Anterior cingulate cortex (tissue), 58 donors: Measurements from ENCODE around the gene INAVA.
A peak's percentile ranks its signal among the peaks of the same experiment; 100 is the strongest.
"Not testable (repeated sequence)": the region's sequence is repeated elsewhere in the genome, so short reads cannot be mapped to it uniquely, and the experiment has no call there.

Source experiments
- DNase-seq, 58 donors: peaks; one replicate each; lab custom pipeline; 2025; lab: John Stamatoyannopoulos, UW

INAVA gene

GRCh38 chr1:200959411-200959921, 64.8 kb downstream of the INAVA start:
- peak in 7 of 58 donors; percentile 2 to 53 (median 25) for DNase-seq

- DNase-seq, result no peak
Observed at GRCh38 chr1:200960236-200960947, 65.7 kb downstream of the INAVA start.

- DNase-seq, result no peak
Observed at GRCh38 chr1:200960948-200961340, 66.2 kb downstream of the INAVA start.

GRCh38 chr1:200962151-200962550, 67.5 kb downstream of the INAVA start:
- DNase-seq, result not testable (repeated sequence)

GRCh38 chr1:200962631-200963030, 67.9 kb downstream of the INAVA start:
- no peak for DNase-seq

- no peak for DNase-seq
Observed at GRCh38 chr1:200963076-200963475, 68.4 kb downstream of the INAVA start.

- not testable (repeated sequence) for DNase-seq
Observed at GRCh38 chr1:200963888-200964287, 69.2 kb downstream of the INAVA start.
